ENCODE data around the gene POLDIP3.

Gene POLDIP3

DNA sequence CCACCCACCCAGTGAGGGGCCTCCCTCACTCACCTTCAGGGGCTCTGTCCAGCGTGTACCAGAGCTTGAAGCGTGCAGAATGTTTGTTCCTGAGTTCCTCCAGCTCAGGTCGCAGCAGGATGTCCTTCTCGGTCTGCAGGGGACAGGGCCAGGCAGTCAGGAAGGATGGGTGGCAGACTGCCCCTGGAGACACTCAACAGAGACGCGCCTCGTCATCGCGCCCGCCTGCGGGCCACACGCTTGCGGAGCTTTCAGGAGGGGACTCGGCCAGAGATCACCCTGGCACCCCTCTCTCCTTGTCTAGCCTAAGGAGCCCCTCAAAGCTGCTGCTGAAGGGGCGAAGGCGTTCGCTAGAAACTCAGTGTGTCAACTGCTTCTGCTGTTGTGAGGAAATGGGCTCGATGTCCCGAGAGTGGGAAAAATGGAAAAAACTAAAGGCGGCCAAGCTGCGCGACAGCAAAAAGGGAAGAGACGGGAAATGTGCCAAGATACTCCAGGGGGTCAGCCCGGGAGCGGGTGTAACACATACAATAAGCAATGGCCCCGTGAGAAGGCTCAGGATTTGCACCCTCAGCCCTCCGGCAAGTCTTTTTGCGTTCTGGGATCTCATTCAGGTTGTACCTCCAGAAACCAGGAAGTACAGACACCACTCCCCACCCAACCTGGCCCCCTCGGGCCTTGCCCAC, 9.2 kb upstream of the POLDIP3 start:
- no peak overlapping the region for H3K4me3 ChIP-seq
- TF ChIP-seq, protein P1, sequence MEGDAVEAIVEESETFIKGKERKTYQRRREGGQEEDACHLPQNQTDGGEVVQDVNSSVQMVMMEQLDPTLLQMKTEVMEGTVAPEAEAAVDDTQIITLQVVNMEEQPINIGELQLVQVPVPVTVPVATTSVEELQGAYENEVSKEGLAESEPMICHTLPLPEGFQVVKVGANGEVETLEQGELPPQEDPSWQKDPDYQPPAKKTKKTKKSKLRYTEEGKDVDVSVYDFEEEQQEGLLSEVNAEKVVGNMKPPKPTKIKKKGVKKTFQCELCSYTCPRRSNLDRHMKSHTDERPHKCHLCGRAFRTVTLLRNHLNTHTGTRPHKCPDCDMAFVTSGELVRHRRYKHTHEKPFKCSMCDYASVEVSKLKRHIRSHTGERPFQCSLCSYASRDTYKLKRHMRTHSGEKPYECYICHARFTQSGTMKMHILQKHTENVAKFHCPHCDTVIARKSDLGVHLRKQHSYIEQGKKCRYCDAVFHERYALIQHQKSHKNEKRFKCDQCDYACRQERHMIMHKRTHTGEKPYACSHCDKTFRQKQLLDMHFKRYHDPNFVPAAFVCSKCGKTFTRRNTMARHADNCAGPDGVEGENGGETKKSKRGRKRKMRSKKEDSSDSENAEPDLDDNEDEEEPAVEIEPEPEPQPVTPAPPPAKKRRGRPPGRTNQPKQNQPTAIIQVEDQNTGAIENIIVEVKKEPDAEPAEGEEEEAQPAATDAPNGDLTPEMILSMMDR (IDR thresholded peaks at IDR 0.05), result no peak
- H3K27ac ChIP-seq, result peak overlapping the region in 1 of 2 donors; percentile 85
- DNase-seq (ENCODE audit: low spot score), result no peak

DNA sequence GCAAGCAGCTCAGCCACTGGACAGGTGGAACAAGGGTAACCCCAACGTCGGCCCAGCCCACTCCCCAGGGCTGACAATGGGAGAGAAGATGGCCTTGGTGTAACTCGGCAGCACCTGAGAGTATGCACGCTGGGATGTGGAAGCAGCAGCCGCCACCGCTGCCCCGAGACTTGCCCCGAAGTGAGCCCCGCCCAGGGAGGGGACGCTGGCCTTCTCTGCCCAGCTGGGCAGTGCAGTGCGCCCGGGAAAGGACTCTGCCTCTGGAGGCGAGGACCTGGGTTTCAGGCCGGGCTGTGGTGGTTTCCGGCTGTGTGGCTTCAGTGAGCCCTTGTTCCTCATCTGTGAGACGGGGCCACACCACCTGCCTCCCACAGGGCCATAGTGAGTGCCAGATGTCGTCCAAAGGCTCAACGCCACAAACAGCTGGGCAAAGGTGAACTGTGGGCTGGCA, 8.6 kb upstream of the POLDIP3 start:
- DNase-seq (ENCODE audit: low spot score), result no peak
- TF ChIP-seq, protein P1 (IDR thresholded peaks at IDR 0.05), result no peak
- peak overlapping the region in 1 of 2 donors; percentile 85 for H3K27ac ChIP-seq

DNA sequence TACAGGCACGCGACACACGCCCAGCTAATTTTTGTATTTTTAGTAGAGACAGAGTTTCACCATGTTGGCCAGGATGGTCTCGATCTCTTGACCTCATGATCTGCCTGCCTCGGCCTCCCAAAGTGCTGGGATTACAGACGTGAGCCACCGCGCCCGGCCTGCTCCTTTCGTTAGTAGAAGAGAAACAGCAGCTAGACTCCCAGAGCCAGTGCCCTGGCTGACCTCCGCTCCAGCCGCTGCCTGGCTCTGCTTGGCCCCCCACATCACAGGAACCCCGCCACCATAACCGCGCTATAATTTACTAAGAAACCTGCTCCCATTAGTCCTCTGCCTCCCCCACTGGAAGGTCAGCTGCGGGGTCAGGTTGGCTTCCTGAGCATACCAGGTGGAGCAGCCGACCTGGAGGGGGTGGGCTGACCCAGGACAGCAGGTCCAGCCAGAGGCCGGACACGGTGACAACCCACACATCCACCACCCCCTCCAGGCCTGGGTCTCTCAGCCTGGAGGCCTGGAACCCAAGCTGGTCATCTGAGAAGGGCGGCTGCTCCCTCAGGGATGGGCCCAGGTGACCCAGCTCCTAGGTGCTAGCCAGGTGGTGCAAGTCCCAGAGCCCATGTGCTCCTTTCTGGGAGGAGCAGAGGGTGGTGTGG, 7.5 kb upstream of the POLDIP3 start:
- H3K27ac ChIP-seq, result peak overlapping the region; percentile 41 to 85
- DNase-seq (ENCODE audit: low spot score), result no peak
- H3K4me3 ChIP-seq, result no peak overlapping the region
- TF ChIP-seq, protein P1 (IDR thresholded peaks at IDR 0.05), result no peak

More for the DNA sequence above, 8.6 kb upstream of the POLDIP3 start:
- no peak overlapping the region for H3K4me3 ChIP-seq

DNA sequence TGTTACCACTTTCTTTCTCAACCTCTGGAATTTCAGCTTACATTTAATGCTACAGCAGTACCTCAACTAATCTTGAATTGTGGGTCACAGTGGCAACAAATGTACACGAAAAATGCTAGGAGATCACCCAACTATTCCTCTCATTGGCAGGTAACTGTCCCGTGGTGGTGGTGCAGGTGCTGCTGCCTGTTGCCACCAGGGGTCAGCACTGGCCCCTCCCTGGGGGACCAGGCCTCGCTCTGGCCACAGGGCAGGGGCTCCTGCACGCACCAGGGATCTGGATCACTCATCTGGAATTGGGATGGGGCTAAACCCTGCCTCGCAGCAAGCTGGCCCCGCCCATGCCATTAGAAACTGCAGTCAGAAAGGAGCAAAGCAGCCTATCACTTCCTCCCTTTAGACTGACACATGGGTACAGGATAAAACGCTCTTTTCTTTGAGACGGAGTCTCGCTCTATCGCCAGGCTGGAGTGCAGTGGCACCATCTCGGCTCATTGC, 6.9 kb upstream of the POLDIP3 start:
- no peak for DNase-seq (ENCODE audit: low spot score)
- Histone ChIP-seq H3K4me3 (peak overlapping the region; percentile 13), H3K27ac (peak overlapping the region; percentile 41 to 85)
- TF ChIP-seq, protein P1 (IDR thresholded peaks at IDR 0.05), result peak; percentile 50

DNA sequence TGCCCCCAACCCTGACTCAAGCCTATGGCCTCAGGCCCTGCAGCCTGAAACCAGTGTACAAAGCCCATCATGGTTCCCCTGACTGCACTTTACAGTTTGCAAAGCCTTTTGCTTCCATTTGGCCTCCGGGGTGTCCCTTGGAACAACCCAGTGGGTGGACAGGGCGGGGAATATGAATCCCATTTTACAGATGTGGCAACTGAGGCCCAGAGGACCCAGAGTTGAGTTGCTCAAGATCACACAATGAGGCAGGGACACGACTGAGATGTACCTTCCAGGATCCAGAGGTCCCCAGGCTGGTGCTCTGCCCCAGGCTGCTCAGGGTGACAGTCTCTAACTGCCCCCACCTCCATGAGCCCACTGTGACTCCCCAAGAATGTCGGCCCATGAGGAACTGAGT, 5.4 kb upstream of the POLDIP3 start:
- no peak for DNase-seq (ENCODE audit: low spot score)
- TF ChIP-seq, protein P1 (IDR thresholded peaks at IDR 0.05), result no peak
- Histone ChIP-seq H3K27ac (peak overlapping the region; percentile 41 to 85), H3K4me3 (no peak overlapping the region)

DNA sequence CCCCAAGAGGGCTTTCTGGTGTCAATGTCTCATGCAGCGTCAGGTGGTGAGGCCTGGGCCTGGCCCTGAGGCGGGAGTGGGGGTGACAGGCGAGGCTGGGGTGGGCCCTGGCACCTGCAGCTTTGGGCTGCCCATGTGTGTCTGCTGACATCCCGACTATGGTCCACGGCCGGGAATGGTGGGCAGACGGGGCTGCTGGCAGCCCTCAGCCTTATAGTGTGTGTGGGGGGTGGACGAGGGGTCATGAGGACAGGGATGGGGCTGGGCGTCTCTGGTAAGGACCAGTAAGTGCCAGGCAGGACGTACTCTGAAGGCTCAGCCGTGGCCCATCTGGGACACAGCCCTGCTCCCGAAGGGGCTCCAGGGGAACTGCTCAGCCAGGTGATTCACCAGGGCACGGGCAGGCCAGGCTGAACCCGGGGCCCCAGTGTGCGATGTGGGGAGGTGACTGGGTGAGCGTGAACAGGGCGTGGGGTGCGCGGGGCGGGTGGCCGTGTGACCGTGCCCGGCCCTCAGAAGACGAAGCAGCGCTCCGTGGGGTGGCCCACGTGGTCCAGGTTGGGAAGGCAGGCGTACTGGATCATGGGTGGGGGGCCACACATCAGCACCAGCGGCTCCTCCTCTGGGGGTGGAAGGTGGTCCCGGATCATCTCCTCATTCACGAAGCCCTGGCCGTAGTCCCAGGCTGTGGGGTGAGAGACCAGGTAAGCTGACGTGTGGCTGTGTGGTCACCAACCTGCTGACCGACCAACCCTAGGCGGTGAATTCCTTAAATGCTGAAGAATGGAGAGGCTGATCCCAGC, 4.8 kb upstream of the POLDIP3 start:
- DNase-seq (ENCODE audit: low spot score), result no peak
- H3K27ac ChIP-seq, result peak overlapping the region; percentile 9 to 85
- TF ChIP-seq, protein P1 (IDR thresholded peaks at IDR 0.05), result no peak
- H3K4me3 ChIP-seq, result no peak overlapping the region

Measured in coronary artery (tissue), 2 donors.